GM12872 (cell line): ENCODE results near the gene SYNPR.

Experiments used
- CTCF ChIP-seq: IDR thresholded peaks from 3 replicates; pipeline ENCODE4 v1.5.1; 2011; ENCODE audit warnings: low read depth, mild to moderate bottlenecking, low read length, moderate library complexity; ENCODE audit not compliant: insufficient read depth

The SYNPR gene

GRCh38 chr3:63287610-63288009, 9.5 kb downstream of the SYNPR start:
- no peak for TF ChIP-seq CTCF

GRCh38 chr3:63290686-63291085, 12.6 kb downstream of the SYNPR start:
- no peak for TF ChIP-seq CTCF

- no peak for TF ChIP-seq CTCF
Measured at GRCh38 chr3:63294332-63294731, 16.2 kb downstream of the SYNPR start.

- no peak for TF ChIP-seq CTCF
Measured at GRCh38 chr3:63295356-63295755, 17.2 kb downstream of the SYNPR start.

- no peak for TF ChIP-seq CTCF
Measured at GRCh38 chr3:63295806-63296205, 17.7 kb downstream of the SYNPR start.

- no peak for TF ChIP-seq CTCF
Measured at GRCh38 chr3:63296249-63296648, 18.1 kb downstream of the SYNPR start.

GRCh38 chr3:63303238-63303637, 25.1 kb downstream of the SYNPR start:
- no peak for TF ChIP-seq CTCF

- no peak for TF ChIP-seq CTCF
Measured at GRCh38 chr3:63304421-63304820, 26.3 kb downstream of the SYNPR start.
